HepG2 (cell line): ENCODE measurements around the gene NDUFB8. TPM values are rescaled to one million over a fixed set of nuclear protein-coding genes. Genes with fewer than 3 reads are reported as not detected.

Experiments used
- ATAC-seq: fragments of 200-7000 bp; cut with Tn5 transposase; 3 replicates; pipeline ENCODE4 v1.9.1; 2020; ENCODE audit warnings: mild to moderate bottlenecking, moderate library complexity
- BruUV-seq: library from RNA; stranded (reverse); fragments of 400-500 nt; replicated peaks from 2 replicates; lab custom pipeline; 2021; lab: Mats Ljungman, UMichigan
- CTCF ChIA-PET: fragments of 300-600 bp; formaldehyde crosslinking; extraction: SDS; loops from one replicate; lab custom pipeline; 2021; ENCODE audit warnings: low total read pairs, inconsistent platforms, low intra/inter-chr PET ratio; lab: Yijun Ruan, JAX
- POLR2A ChIA-PET: fragments of 350-600 bp; sonication (Branson Sonifier 250); formaldehyde crosslinking; loops from one replicate; lab custom pipeline; 2020; ENCODE audit warnings: antibody characterized with exemption, inconsistent platforms; lab: Yijun Ruan, JAX
- DNase-seq: peaks from one replicate; pipeline ENCODE4 v3.0.0-alpha.2; 2015; ENCODE audit warnings: low spot score
- FAIRE-seq: peaks from 3 replicates; lab custom pipeline; 2011; peaks lifted over from hg19 to GRCh38; lab: Jason Lieb, UNC
- H2AFZ ChIP-seq: one replicate; pipeline ENCODE4 v1.6.1; 2011; ENCODE audit warnings: low read length, inconsistent platforms
- H3K27ac ChIP-seq: fragments of 300-600 bp; 3 replicates; pipeline ENCODE4 v1.8.0; 2011; ENCODE audit warnings: mixed run types, mild to moderate bottlenecking, mixed read lengths, low read length, inconsistent platforms; ENCODE audit not compliant: insufficient read depth; ENCODE audit errors: extremely low read length
- H3K27me3 ChIP-seq, 2 experiments: fragments of 200-600 bp in 1 of 2; 2 replicates in 1 of 2; 3 replicates in 1 of 2; pipeline versions ENCODE4 v1.6.0 to v1.8.0; 2011; ENCODE audit warnings: low read length in 2 of 2, mild to moderate bottlenecking in 2 of 2, moderate library complexity in 2 of 2, inconsistent platforms in 1 of 2; ENCODE audit not compliant: insufficient read depth in 2 of 2, control insufficient read depth in 1 of 2
- H3K36me3 ChIP-seq, 2 experiments: fragments of 200-600 bp in 1 of 2; replicated peaks in 1 of 2; 2 replicates in 1 of 2; 3 replicates in 1 of 2; pipeline versions ENCODE4 v1.5.1 to v1.8.0; 2011; ENCODE audit warnings: low read length in 2 of 2, inconsistent platforms in 1 of 2; ENCODE audit not compliant: insufficient read depth in 2 of 2, control insufficient read depth in 1 of 2
- H3K4me1 ChIP-seq: 2 replicates; pipeline ENCODE4 v1.5.1; 2012; ENCODE audit warnings: low read length, inconsistent platforms; ENCODE audit not compliant: insufficient read depth
- H3K4me2 ChIP-seq: 2 replicates; pipeline ENCODE4 v1.6.0; 2011; ENCODE audit warnings: low read depth, low read length, inconsistent platforms
- H3K4me3 ChIP-seq, 3 experiments: fragments of 200-600 bp in 1 of 3; sonication (generic), shearing (Covaris generic) in 1 of 3; replicated peaks in 1 of 3; 2 replicates each; pipeline ENCODE4 v1.5.1; 2011 to 2016; ENCODE audit warnings: low read length in 3 of 3, inconsistent platforms in 2 of 3, low read depth in 2 of 3, mild to moderate bottlenecking in 2 of 3, control low read depth in 1 of 3, mixed read lengths in 1 of 3; ENCODE audit not compliant: insufficient read depth in 1 of 3
- H3K79me2 ChIP-seq: one replicate; pipeline ENCODE4 v1.6.1; 2011; ENCODE audit warnings: low read length, inconsistent platforms; ENCODE audit not compliant: insufficient read depth
- H3K9ac ChIP-seq: 2 replicates; pipeline ENCODE4 v1.6.0; 2011; ENCODE audit warnings: mild to moderate bottlenecking, low read depth, low read length, inconsistent platforms; ENCODE audit not compliant: insufficient read depth
- H3K9me3 ChIP-seq: 2 replicates; pipeline ENCODE4 v1.5.1; 2012; ENCODE audit warnings: mild to moderate bottlenecking, low read length
- H4K20me1 ChIP-seq: 2 replicates; pipeline ENCODE4 v1.6.0; 2011; ENCODE audit warnings: inconsistent platforms, mild to moderate bottlenecking, low read length, moderate library complexity; ENCODE audit not compliant: insufficient read depth
- DMAP1 ChIP-seq: IDR thresholded peaks from 2 replicates; pipeline ENCODE4 v1.6.1; 2016
- ISX ChIP-seq: sonication (generic); formaldehyde crosslinking; conservative IDR thresholded peaks from 2 replicates; pipeline ENCODE4 v1.5.0; 2020; ENCODE audit warnings: missing genetic modification reagents
- MIER2 ChIP-seq: IDR thresholded peaks from 2 replicates; pipeline ENCODE4 v1.6.1; 2016; ENCODE audit warnings: missing biosample characterization, missing genetic modification reagents
- RFX1 ChIP-seq: fragments of 450-650 bp; IDR thresholded peaks from 2 replicates; pipeline ENCODE4 v1.6.1; 2017
- SMAD1 ChIP-seq: sonication (generic); formaldehyde crosslinking; IDR thresholded peaks from 2 replicates; pipeline ENCODE4 v1.4.0; 2020; ENCODE audit warnings: missing genetic modification reagents, low read depth, mild to moderate bottlenecking, borderline replicate concordance
- XRCC5 ChIP-seq: fragments of 200-400 bp; formaldehyde crosslinking; optimal IDR thresholded peaks from 2 replicates; pipeline ENCODE3; 2017; ENCODE audit warnings: mild to moderate bottlenecking, low read length
- ZFP36L1 ChIP-seq: sonication (generic); formaldehyde crosslinking; IDR thresholded peaks from 2 replicates; pipeline ENCODE4 v1.8.0; 2022; ENCODE audit warnings: mild to moderate bottlenecking, missing genetic modification reagents, moderate library complexity
- ZNF30 ChIP-seq: sonication (generic); formaldehyde crosslinking; IDR thresholded peaks from 2 replicates; pipeline ENCODE4 v1.5.0; 2020; ENCODE audit warnings: mild to moderate bottlenecking, missing genetic modification reagents
- WGBS: methylation state at CpG from one replicate; pipeline ENCODE4 v1.1.6; 2017; ENCODE audit warnings: low lambda C conversion rate; 5-methylcytosine and 5-hydroxymethylcytosine counted together
- in situ Hi-C: cut with HindIII; loops from 2 replicates; pipeline ENCODE4 v1.10.0; 2017; ENCODE audit warnings: low pct_unique_long_range_greater_than_20kb; ENCODE audit not compliant: extremely low pct_ligation_motif_present
- intact Hi-C: fragments of 100-400 bp; cut with micrococcal nuclease; formaldehyde crosslinking; loops from one replicate; pipeline ENCODE4 v1.10.0; 2022; ENCODE audit not compliant: unreplicated experiment
- polyA plus RNA-seq, 8 experiments: library from polyadenylated mRNA; depleted of rRNA in 3 of 8; stranded (reverse) in 7 of 8; unstranded in 1 of 8; fragments of >200 nt; fragmentation: Illumina TruSeq in 4 of 8; extraction: Trizol in 4 of 8; gene quantifications; 2 replicates each; pipeline versions ENCODE4 v1.2.1 to v1.2.3, GENCODE V29; 2011 to 2016; ENCODE audit warnings: low read depth in 4 of 8, missing spikeins in 1 of 8, mixed read lengths in 1 of 8; ENCODE audit not compliant: insufficient read depth in 1 of 8
- total RNA-seq, 5 experiments: library from RNA; depleted of rRNA; stranded (reverse); fragments of >200 nt; fragmentation: Illumina TruSeq; extraction: Trizol; gene quantifications; 2 replicates each; pipeline ENCODE4 v1.2.3, GENCODE V29; 2016; ENCODE audit warnings: low read depth in 1 of 5
- TF ChIP-seq, protein P1 (sequence below): sonication (generic); formaldehyde crosslinking; IDR thresholded peaks from 2 replicates; pipeline ENCODE4 v1.4.0; 2020; ENCODE audit warnings: mild to moderate bottlenecking, missing genetic modification reagents, borderline replicate concordance
- TF ChIP-seq, protein P2 (sequence below): sonication (generic); formaldehyde crosslinking; IDR thresholded peaks from 2 replicates; pipeline ENCODE4 v1.8.0; 2022; ENCODE audit warnings: mild to moderate bottlenecking, missing genetic modification reagents, moderate library complexity

NDUFB8 gene
- total and polyA plus RNA-seq, 2 of the 13 experiments (the other 11 are each of a cell fraction or from before 2014, with no cell fraction given), result 210 to 216 TPM

DNA sequence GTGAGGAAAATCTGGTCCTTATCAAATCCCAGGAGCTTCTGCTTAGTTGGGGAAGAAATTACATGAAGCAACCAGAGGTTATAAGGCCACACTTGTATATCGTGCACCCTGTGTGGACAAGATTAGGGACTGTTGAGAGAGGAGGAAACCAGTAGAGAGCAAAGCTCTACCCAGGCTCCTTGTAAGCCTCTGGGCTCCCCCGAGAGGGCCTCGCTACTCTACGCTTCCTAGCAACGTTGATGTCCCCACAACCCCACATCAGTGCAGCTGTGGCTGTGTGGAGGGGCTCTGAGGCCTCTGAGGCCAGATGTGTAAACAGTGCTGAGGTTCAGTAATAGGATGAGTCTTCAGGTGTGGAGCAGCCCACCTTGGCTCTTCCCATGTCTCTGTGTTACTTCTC is 22.1 kb upstream of the NDUFB8 start:
- no peak for FAIRE-seq

More for the DNA sequence above, 22.1 kb upstream of the NDUFB8 start:
- ATAC-seq (no peak), DNase-seq (no peak)
- H3K79me2 ChIP-seq, result no peaks in the 10 kb centered on the region
- peaks cover 14% of the 10 kb centered on the region for H3K4me1 ChIP-seq
- no peak overlapping the region for H3K9ac ChIP-seq
- H3K4me2 ChIP-seq, result no peak overlapping the region
- H3K36me3 ChIP-seq, result peaks cover 12 to 41% of the 10 kb centered on the region in 2 experiments
- no peaks in the 10 kb centered on the region for H3K9me3 ChIP-seq
- in situ Hi-C loops, result no loop called here
- BruUV-seq, result no TSS peak
- H4K20me1 ChIP-seq, result no peaks in the 10 kb centered on the region
- no peak overlapping the region for H3K4me3 ChIP-seq
- TF ChIP-seq ZFP36L1 (no peak), SMAD1 (CRISPR knock-in tag) (no peak), ZNF30 (CRISPR knock-in tag) (no peak), XRCC5 (no peak), MIER2 (CRISPR knock-in tag) (no peak), DMAP1 (CRISPR knock-in tag) (no peak), ISX (CRISPR knock-in tag) (no peak), RFX1 (no peak)
- TF ChIP-seq, protein P1, sequence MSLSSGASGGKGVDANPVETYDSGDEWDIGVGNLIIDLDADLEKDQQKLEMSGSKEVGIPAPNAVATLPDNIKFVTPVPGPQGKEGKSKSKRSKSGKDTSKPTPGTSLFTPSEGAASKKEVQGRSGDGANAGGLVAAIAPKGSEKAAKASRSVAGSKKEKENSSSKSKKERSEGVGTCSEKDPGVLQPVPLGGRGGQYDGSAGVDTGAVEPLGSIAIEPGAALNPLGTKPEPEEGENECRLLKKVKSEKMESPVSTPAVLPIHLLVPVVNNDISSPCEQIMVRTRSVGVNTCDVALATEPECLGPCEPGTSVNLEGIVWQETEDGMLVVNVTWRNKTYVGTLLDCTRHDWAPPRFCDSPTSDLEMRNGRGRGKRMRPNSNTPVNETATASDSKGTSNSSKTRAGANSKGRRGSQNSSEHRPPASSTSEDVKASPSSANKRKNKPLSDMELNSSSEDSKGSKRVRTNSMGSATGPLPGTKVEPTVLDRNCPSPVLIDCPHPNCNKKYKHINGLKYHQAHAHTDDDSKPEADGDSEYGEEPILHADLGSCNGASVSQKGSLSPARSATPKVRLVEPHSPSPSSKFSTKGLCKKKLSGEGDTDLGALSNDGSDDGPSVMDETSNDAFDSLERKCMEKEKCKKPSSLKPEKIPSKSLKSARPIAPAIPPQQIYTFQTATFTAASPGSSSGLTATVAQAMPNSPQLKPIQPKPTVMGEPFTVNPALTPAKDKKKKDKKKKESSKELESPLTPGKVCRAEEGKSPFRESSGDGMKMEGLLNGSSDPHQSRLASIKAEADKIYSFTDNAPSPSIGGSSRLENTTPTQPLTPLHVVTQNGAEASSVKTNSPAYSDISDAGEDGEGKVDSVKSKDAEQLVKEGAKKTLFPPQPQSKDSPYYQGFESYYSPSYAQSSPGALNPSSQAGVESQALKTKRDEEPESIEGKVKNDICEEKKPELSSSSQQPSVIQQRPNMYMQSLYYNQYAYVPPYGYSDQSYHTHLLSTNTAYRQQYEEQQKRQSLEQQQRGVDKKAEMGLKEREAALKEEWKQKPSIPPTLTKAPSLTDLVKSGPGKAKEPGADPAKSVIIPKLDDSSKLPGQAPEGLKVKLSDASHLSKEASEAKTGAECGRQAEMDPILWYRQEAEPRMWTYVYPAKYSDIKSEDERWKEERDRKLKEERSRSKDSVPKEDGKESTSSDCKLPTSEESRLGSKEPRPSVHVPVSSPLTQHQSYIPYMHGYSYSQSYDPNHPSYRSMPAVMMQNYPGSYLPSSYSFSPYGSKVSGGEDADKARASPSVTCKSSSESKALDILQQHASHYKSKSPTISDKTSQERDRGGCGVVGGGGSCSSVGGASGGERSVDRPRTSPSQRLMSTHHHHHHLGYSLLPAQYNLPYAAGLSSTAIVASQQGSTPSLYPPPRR (CRISPR knock-in tag), result no peak
- TF ChIP-seq, protein P2, sequence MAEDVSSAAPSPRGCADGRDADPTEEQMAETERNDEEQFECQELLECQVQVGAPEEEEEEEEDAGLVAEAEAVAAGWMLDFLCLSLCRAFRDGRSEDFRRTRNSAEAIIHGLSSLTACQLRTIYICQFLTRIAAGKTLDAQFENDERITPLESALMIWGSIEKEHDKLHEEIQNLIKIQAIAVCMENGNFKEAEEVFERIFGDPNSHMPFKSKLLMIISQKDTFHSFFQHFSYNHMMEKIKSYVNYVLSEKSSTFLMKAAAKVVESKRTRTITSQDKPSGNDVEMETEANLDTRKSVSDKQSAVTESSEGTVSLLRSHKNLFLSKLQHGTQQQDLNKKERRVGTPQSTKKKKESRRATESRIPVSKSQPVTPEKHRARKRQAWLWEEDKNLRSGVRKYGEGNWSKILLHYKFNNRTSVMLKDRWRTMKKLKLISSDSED (CRISPR knock-in tag), result no peak
- intact Hi-C loops, result no loop called here
- CTCF ChIA-PET, result no interaction called here
- no peak overlapping the region for H3K27ac ChIP-seq
- 100% methylated on average over 4 of the region's 5 CpGs for WGBS
- H3K27me3 ChIP-seq, result no peaks in the 10 kb centered on the region
- POLR2A ChIA-PET, result no interaction called here
- H2AFZ ChIP-seq, result no peak overlapping the region
